Brain microvascular endothelial cell (primary cell): Measurements from ENCODE around the gene UGT8.

Source experiments
- DNase-seq: peaks from one replicate; pipeline ENCODE4 v3.0.0-alpha.2; 2020
- H3K27ac ChIP-seq: fragments of 250-450 bp; sonication (Bioruptor Pico); 2 replicates; pipeline ENCODE4 v1.5.1; 2020; ENCODE audit warnings: mild to moderate bottlenecking, moderate library complexity
- H3K27me3 ChIP-seq: fragments of 250-450 bp; sonication (Bioruptor Pico); replicated peaks from 2 replicates; pipeline ENCODE4 v1.5.1; 2020; ENCODE audit warnings: mild to moderate bottlenecking
- H3K36me3 ChIP-seq: fragments of 250-450 bp; sonication (Bioruptor Pico); replicated peaks from 2 replicates; pipeline ENCODE4 v1.5.1; 2020; ENCODE audit warnings: mild to moderate bottlenecking
- H3K4me3 ChIP-seq: 2 replicates; pipeline ENCODE4 v1.5.1; 2011; ENCODE audit warnings: low read depth, mild to moderate bottlenecking, control low read depth, low read length, moderate library complexity
- CTCF ChIP-seq: IDR thresholded peaks from 2 replicates; pipeline ENCODE4 v1.5.1; 2011; ENCODE audit warnings: low read depth, mild to moderate bottlenecking, moderate library complexity, low read length, control low read depth, inconsistent platforms; ENCODE audit errors: missing control alignments
- in situ Hi-C: cut with HindIII; loops from 2 replicates; pipeline ENCODE4 v1.10.0; 2017; ENCODE audit warnings: low sequenced_read_pairs, low pct_ligation_motif_present

The UGT8 gene

DNA sequence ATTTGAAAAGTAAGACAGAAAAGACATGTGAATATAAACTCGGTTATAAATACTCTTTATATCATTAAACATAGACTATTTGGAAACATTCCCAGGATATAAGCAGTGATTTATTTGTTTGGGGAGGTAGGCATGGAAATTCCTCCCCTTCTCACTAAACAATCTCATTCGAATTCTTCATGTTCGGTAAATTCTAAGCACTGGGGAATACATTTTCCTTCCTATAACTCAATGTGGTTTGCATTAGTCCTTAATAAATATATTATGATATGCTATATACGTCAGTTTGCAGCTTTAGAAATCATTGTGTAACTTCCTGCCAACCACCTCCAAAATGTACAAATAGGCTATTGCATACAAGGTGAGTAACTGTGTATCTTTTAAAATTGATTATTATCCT is 99.6 kb downstream of the UGT8 start:
- in situ Hi-C loops = no loop called here
- H3K4me3 ChIP-seq = no peak overlapping the region
- H3K27me3 ChIP-seq = no peaks in the 10 kb centered on the region

DNA sequence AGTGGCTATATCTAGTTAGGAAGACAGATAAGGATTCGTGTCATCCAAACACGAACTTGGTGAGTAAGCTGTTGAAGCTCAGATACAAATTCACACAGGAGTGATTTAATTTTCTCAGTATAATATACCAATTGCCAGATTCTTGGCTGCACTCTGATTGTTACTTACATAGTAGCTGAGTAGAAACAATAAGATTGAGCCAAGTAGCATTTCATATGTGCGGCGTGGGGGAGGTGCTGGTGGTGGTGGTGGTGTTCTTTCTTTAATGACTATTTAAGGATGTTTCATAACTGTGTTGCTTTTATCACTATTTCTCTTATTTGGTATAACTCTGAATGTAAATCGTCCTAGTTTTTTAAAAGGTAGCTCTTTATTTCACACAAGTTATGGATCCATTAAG is 102.9 kb downstream of the UGT8 start:
- no peak for DNase-seq
- H3K27me3 ChIP-seq = no peaks in the 10 kb centered on the region
- in situ Hi-C loops = no loop called here
- H3K27ac ChIP-seq = no peak overlapping the region
- H3K4me3 ChIP-seq = no peak overlapping the region
- TF ChIP-seq CTCF = no peak
- no peaks in the 10 kb centered on the region for H3K36me3 ChIP-seq

More for the DNA sequence above, 99.6 kb downstream of the UGT8 start:
- H3K36me3 ChIP-seq = no peaks in the 10 kb centered on the region
- no peak for TF ChIP-seq CTCF
- DNase-seq = no peak
- H3K27ac ChIP-seq = no peak overlapping the region

DNA sequence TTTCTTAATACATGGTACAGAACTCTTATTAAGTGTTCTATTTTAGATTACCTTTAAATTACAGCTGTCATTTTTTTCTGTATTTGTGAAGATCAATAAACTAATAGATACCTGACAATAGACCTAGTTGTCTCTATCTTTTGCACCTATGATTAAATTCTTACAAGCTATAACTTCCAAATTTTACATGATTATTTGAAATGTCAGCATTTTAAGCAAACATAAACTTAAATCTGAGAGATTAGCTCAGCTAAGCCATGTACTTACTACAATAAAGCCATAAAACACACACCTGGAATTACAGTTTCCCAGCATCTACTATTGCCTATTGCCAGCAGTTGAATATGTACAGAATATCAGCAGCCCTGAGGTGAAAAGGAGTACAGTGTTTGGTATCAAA is 118.8 kb downstream of the UGT8 start:
- in situ Hi-C loops = no loop called here
- no peaks in the 10 kb centered on the region for H3K27me3 ChIP-seq
- no peak for TF ChIP-seq CTCF
- H3K27ac ChIP-seq = no peak overlapping the region
- DNase-seq = no peak
- H3K4me3 ChIP-seq = no peak overlapping the region
- H3K36me3 ChIP-seq = no peaks in the 10 kb centered on the region

DNA sequence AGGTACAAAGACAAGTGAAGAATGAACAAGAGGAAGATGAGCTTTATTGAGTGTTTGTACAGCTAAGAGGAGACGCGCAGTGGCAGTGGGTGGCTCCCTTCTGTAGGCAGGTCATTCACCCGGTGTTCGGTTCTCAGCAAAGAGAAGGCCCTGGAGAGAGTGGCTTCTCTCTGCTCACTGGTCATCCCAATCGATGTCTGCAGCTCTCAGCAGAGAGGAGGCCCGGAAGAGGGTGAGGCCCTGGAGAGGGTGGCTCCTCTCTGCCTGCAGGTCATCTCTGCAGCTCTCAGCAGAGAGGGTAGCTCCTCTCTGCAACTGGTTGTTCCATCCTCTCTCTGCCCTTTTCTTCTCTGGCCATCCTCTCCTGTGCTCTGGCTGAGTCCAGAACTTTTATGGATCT is 126.5 kb downstream of the UGT8 start:
- no peak for DNase-seq
- TF ChIP-seq CTCF = no peak
- Histone ChIP-seq H3K4me3 (no peak overlapping the region), H3K27me3 (no peaks in the 10 kb centered on the region), H3K27ac (no peak overlapping the region), H3K36me3 (no peaks in the 10 kb centered on the region)
- in situ Hi-C loops = no loop called here

DNA sequence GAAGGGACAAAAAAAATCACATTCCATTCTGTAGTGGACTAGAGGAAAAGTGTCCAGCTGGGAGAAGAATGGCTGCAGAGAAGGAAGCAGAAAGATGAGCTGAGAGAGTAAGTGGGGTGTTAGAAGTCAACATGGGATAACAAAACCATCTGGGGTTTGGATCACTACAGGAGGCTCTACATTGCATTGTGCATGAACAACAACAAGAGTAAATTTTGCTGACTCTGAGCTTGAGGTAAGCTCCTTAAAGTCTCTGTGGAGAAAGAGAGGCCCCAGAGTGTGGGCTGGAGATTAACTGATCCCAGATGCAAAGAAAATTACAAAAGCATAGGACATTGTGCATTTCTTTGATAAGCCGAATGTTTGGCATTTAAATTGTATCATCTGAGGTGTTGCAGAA is 128.9 kb downstream of the UGT8 start:
- Histone ChIP-seq H3K27ac (no peak overlapping the region), H3K27me3 (no peaks in the 10 kb centered on the region), H3K4me3 (no peak overlapping the region), H3K36me3 (no peaks in the 10 kb centered on the region)
- TF ChIP-seq CTCF = no peak
- DNase-seq = no peak
- in situ Hi-C loops = no loop called here
